Ishikawa (cell line): ENCODE measurements around the gene SHISAL2B.

ENCODE experiments used
- CEBPB ChIP-seq: IDR thresholded peaks from 2 replicates; pipeline ENCODE4 v1.6.1; 2012
- CREB1 ChIP-seq: IDR thresholded peaks from 2 replicates; pipeline ENCODE4 v1.6.1; 2012; ENCODE audit warnings: low read depth
- EGR1 ChIP-seq: IDR thresholded peaks from 2 replicates; pipeline ENCODE4 v1.6.1; 2012
- EP300 ChIP-seq: IDR thresholded peaks from 2 replicates; pipeline ENCODE4 v1.6.1; 2012; ENCODE audit warnings: borderline replicate concordance
- FOXM1 ChIP-seq: IDR thresholded peaks from 2 replicates; pipeline ENCODE4 v1.6.1; 2012; ENCODE audit warnings: low read depth, borderline replicate concordance
- NFIC ChIP-seq: IDR thresholded peaks from 2 replicates; pipeline ENCODE4 v1.6.1; 2012
- RAD21 ChIP-seq: IDR thresholded peaks from 2 replicates; pipeline ENCODE4 v1.6.1; 2012; ENCODE audit warnings: low read depth
- TAF1 ChIP-seq: IDR thresholded peaks from 2 replicates; pipeline ENCODE4 v1.6.1; 2012; ENCODE audit warnings: low read depth, mild to moderate bottlenecking
- TCF12 ChIP-seq: IDR thresholded peaks from 2 replicates; pipeline ENCODE4 v1.6.1; 2012; ENCODE audit warnings: low read depth
- TEAD4 ChIP-seq: IDR thresholded peaks from 2 replicates; pipeline ENCODE4 v1.6.1; 2012
- YY1 ChIP-seq: IDR thresholded peaks from 2 replicates; pipeline ENCODE4 v1.6.1; 2012; ENCODE audit warnings: low read depth
- ZBTB7A ChIP-seq: IDR thresholded peaks from 2 replicates; pipeline ENCODE4 v1.6.1; 2012; ENCODE audit warnings: low read depth
- TF ChIP-seq, protein P1 (sequence below): IDR thresholded peaks from 2 replicates; pipeline ENCODE4 v1.6.1; 2012
- TF ChIP-seq, protein P2 (sequence below): IDR thresholded peaks from 2 replicates; pipeline ENCODE4 v1.6.1; 2012
- TF ChIP-seq, protein P3 (sequence below): IDR thresholded peaks from 2 replicates; pipeline ENCODE4 v1.6.1; 2012; ENCODE audit warnings: low read depth, mild to moderate bottlenecking

The SHISAL2B gene

DNA sequence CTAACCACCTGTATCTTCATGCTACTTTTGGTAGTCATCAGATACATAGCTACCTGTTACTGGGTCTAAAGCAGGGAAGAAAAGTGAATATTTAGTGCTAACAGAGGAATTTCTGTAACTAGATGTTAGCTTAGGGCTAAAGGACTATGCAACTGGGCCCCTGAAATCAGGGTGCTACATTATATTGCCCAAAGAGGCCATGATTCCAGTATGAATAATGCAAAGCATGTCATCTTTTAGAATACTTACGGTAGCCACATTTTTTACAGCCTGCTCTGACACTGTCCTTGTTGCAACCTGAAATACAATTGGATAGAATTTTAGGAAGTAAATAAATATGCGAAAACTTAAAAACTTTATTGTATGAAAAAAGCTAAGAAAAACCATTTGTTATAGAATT, 63.8 kb downstream of the SHISAL2B start:
- TF ChIP-seq RAD21 (no peak), ZBTB7A (no peak), CEBPB (no peak), EGR1 (no peak), FOXM1 (no peak), TCF12 (no peak), EP300 (no peak), NFIC (no peak), TAF1 (no peak), YY1 (no peak), TEAD4 (no peak), CREB1 (no peak)
- TF ChIP-seq, protein P1, sequence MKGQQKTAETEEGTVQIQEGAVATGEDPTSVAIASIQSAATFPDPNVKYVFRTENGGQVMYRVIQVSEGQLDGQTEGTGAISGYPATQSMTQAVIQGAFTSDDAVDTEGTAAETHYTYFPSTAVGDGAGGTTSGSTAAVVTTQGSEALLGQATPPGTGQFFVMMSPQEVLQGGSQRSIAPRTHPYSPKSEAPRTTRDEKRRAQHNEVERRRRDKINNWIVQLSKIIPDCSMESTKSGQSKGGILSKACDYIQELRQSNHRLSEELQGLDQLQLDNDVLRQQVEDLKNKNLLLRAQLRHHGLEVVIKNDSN: no peak
- TF ChIP-seq, protein P2, sequence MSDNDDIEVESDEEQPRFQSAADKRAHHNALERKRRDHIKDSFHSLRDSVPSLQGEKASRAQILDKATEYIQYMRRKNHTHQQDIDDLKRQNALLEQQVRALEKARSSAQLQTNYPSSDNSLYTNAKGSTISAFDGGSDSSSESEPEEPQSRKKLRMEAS: no peak
- TF ChIP-seq, protein P3, sequence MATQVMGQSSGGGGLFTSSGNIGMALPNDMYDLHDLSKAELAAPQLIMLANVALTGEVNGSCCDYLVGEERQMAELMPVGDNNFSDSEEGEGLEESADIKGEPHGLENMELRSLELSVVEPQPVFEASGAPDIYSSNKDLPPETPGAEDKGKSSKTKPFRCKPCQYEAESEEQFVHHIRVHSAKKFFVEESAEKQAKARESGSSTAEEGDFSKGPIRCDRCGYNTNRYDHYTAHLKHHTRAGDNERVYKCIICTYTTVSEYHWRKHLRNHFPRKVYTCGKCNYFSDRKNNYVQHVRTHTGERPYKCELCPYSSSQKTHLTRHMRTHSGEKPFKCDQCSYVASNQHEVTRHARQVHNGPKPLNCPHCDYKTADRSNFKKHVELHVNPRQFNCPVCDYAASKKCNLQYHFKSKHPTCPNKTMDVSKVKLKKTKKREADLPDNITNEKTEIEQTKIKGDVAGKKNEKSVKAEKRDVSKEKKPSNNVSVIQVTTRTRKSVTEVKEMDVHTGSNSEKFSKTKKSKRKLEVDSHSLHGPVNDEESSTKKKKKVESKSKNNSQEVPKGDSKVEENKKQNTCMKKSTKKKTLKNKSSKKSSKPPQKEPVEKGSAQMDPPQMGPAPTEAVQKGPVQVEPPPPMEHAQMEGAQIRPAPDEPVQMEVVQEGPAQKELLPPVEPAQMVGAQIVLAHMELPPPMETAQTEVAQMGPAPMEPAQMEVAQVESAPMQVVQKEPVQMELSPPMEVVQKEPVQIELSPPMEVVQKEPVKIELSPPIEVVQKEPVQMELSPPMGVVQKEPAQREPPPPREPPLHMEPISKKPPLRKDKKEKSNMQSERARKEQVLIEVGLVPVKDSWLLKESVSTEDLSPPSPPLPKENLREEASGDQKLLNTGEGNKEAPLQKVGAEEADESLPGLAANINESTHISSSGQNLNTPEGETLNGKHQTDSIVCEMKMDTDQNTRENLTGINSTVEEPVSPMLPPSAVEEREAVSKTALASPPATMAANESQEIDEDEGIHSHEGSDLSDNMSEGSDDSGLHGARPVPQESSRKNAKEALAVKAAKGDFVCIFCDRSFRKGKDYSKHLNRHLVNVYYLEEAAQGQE: no peak

DNA sequence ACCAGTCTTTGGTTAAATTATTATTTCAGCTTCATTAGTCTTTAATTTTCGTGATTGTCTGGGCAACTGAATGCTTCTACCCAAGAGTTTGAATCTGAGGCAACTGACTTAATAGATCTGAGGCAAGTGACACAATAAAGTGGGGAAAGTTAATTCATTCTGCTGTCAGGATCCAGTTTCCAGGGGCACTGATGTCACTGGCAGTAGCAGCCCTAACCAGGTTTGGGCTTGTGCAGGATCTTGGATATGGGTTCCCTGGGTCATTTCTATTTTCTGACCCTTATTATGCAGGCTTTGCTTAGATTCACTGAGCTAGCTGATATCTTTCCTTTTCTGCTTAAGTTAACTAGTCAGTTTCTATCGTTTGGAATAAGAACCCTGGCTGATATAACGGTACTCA, 68.6 kb downstream of the SHISAL2B start:
- TF ChIP-seq, protein P2: no peak
- TF ChIP-seq, protein P1: no peak
- no peak for TF ChIP-seq FOXM1
- TF ChIP-seq, protein P3: no peak
- TF ChIP-seq CREB1: no peak
- no peak for TF ChIP-seq CEBPB
- TF ChIP-seq EP300: no peak

DNA sequence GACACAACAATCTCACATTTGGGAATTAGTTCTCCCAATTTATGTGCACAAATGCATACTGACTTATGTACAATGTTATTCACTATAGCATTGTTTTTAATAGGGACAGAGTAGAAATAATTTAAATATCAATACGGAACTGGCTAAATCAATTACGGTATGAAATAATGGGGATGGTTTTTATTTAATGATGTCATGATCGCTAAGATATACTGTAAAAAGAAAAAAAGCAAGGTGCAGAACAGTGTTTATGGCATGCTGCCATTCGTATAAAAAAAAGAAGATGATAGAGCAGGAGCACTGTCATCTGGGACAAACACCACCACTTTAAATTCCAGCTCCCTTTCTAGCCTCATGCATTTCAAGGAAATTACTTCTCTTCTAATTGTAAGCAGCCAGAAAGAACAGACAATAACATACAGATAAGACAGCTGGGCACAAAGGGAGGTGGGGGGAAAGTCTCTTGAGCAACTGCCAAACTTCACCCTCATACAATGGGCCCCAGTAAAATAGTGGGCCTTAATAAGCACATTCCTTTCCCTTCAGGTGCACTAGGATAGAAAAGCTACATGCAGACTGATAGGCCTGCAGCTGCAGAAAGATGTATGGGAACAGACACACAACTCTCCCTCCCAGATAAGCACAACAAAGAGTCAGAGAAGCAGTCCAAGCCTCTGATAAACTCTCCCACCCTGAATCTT, 69.8 kb downstream of the SHISAL2B start:
- TF ChIP-seq FOXM1 (no peak), CREB1 (no peak), YY1 (no peak), TEAD4 (no peak), CEBPB (no peak), EGR1 (no peak), NFIC (no peak)
- TF ChIP-seq, protein P2: no peak

DNA sequence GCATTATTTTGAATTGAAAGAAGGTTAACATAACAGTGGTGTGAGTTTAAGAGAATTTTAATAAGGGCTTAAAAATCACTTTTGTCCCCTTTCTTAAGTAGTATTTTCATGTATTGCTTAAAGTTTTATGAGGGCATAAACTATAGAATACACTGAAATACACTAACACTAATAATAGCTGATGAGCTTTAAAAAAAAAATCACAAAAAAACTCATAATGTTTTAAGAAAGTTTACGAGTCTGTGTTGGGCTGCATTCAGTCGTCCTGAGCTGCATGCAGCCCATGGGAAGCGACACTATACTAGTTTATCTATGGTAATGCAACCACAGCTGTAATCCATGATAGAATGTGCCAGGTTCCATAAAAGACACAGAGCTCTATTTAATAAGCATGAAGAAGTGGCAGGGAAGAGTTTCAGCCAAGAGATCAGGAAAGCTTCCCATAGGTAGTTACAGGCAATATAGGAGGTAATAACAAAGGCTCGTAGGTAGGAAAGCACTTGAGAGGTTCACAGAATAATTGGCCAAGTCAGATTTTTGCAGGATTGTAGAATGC, 73.7 kb downstream of the SHISAL2B start:
- no peak for TF ChIP-seq EP300
- TF ChIP-seq, protein P3: no peak
- no peak for TF ChIP-seq YY1
- TF ChIP-seq, protein P1: no peak
- TF ChIP-seq TAF1: no peak
- no peak for TF ChIP-seq TCF12
